HG02623 (cell line): Measurements from ENCODE around the gene LARGE1.
"Not testable (repeated sequence)": the region's sequence is repeated elsewhere in the genome, so short reads cannot be mapped to it uniquely, and the experiment has no call there.

Experiments
- ATAC-seq: cut with Tn5 transposase; IDR thresholded peaks from one replicate; pipeline ENCODE4 v1.9.1; 2021; ENCODE audit warnings: moderate library complexity; ENCODE audit not compliant: unreplicated experiment

The LARGE1 gene

GRCh38 chr22:33572086-33572485, 348.2 kb downstream of the LARGE1 start:
- no peak for ATAC-seq

GRCh38 chr22:33570110-33570509, 350.2 kb downstream of the LARGE1 start:
- ATAC-seq = no peak

- ATAC-seq = no peak
Measured at GRCh38 chr22:33569559-33569958, 350.7 kb downstream of the LARGE1 start.

GRCh38 chr22:33569018-33569417, 351.3 kb downstream of the LARGE1 start:
- ATAC-seq = no peak

GRCh38 chr22:33566495-33566894, 353.8 kb downstream of the LARGE1 start:
- ATAC-seq = not testable (repeated sequence)

- ATAC-seq = no peak
Measured at GRCh38 chr22:33565580-33565995, 354.7 kb downstream of the LARGE1 start.

- ATAC-seq = no peak
Measured at GRCh38 chr22:33564683-33565082, 355.6 kb downstream of the LARGE1 start.

GRCh38 chr22:33563220-33563964, 356.9 kb downstream of the LARGE1 start:
- no peak for ATAC-seq

GRCh38 chr22:33562501-33562900, 357.8 kb downstream of the LARGE1 start:
- no peak for ATAC-seq

- ATAC-seq = no peak
Measured at GRCh38 chr22:33561149-33561807, 359.0 kb downstream of the LARGE1 start.

- ATAC-seq = no peak
Measured at GRCh38 chr22:33557836-33558235, 362.4 kb downstream of the LARGE1 start.

GRCh38 chr22:33555814-33556522, 364.3 kb downstream of the LARGE1 start:
- ATAC-seq = no peak

GRCh38 chr22:33553493-33553892, 366.8 kb downstream of the LARGE1 start:
- no peak for ATAC-seq

GRCh38 chr22:33544707-33545106, 375.6 kb downstream of the LARGE1 start:
- no peak for ATAC-seq

- ATAC-seq = no peak
Measured at GRCh38 chr22:33542722-33543121, 377.6 kb downstream of the LARGE1 start.

GRCh38 chr22:33542153-33542552, 378.1 kb downstream of the LARGE1 start:
- no peak for ATAC-seq

GRCh38 chr22:33539902-33540751, 380.1 kb downstream of the LARGE1 start:
- ATAC-seq = no peak

GRCh38 chr22:33539202-33539901, 380.9 kb downstream of the LARGE1 start:
- no peak for ATAC-seq

GRCh38 chr22:33538277-33538885, 381.9 kb downstream of the LARGE1 start:
- ATAC-seq = no peak

GRCh38 chr22:33537059-33537458, 383.2 kb downstream of the LARGE1 start:
- ATAC-seq = no peak
